ENCODE results near the gene NMNAT2. TPM values are rescaled to one million over a fixed set of nuclear protein-coding genes. Genes with fewer than 3 reads are reported as not detected.

Gene NMNAT2
- total RNA-seq, 1 donor from 2014 or later: 0.49 TPM

DNA sequence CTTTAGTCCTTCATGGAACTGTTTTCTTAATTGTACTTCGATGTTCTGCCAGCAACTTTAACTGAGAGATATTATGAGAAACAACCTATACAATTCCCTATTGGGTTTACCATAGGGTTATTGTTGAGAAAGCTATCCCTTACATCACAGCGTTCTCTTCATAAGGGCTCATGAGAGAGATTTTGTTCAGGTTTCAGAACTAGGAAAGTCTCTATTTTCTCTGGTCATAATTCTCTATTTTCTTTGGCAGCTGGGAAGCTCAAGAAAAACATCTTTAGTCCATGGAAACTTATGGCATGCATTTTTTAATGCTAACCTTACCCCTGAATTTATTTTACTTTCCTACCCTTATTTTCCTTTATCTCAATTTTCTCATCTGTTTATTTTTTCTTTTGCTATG is 38.2 kb downstream of the NMNAT2 start:
- no peak overlapping the region for H2AFZ ChIP-seq (replicated peaks)
- H3K4me3 Mint-ChIP-seq: no peak overlapping the region
- DNase-seq (ENCODE audit: low spot score): no peak
- no peaks in the 10 kb centered on the region for H3K36me3 ChIP-seq
- H3F3A ChIP-seq (ENCODE audit: low read depth): no peaks in the 10 kb centered on the region
- no peak overlapping the region for H3K27ac Mint-ChIP-seq
- peaks cover 2% of the 10 kb centered on the region for H3K27me3 Mint-ChIP-seq (ENCODE audit: insufficient read depth, low read depth)
- H3K4me2 ChIP-seq: no peak overlapping the region
- H3K9me3 ChIP-seq (ENCODE audit: low read depth): no peaks in the 10 kb centered on the region
- no peaks in the 10 kb centered on the region for H3K9me3 Mint-ChIP-seq
- H3K27me3 ChIP-seq: no peaks in the 10 kb centered on the region
- no peaks in the 10 kb centered on the region for H3K4me1 Mint-ChIP-seq
- TF ChIP-seq EZH2phosphoT487 (IDR thresholded peaks at IDR 0.05) (no peak), EZH2 (IDR thresholded peaks at IDR 0.05) (no peak)
- TF ChIP-seq, protein P1, sequence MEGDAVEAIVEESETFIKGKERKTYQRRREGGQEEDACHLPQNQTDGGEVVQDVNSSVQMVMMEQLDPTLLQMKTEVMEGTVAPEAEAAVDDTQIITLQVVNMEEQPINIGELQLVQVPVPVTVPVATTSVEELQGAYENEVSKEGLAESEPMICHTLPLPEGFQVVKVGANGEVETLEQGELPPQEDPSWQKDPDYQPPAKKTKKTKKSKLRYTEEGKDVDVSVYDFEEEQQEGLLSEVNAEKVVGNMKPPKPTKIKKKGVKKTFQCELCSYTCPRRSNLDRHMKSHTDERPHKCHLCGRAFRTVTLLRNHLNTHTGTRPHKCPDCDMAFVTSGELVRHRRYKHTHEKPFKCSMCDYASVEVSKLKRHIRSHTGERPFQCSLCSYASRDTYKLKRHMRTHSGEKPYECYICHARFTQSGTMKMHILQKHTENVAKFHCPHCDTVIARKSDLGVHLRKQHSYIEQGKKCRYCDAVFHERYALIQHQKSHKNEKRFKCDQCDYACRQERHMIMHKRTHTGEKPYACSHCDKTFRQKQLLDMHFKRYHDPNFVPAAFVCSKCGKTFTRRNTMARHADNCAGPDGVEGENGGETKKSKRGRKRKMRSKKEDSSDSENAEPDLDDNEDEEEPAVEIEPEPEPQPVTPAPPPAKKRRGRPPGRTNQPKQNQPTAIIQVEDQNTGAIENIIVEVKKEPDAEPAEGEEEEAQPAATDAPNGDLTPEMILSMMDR (IDR thresholded peaks at IDR 0.05): no peak
- H3K4me3 ChIP-seq: no peak overlapping the region
- H4K20me1 ChIP-seq (ENCODE audit: low read depth): no peaks in the 10 kb centered on the region
- no peaks in the 10 kb centered on the region for H3K36me3 Mint-ChIP-seq
- no peaks in the 10 kb centered on the region for H3K79me2 ChIP-seq (ENCODE audit: low read depth)
- no peaks in the 10 kb centered on the region for H3K4me1 ChIP-seq
- no peak overlapping the region for H3K27ac ChIP-seq
- H3K9ac ChIP-seq: no peak overlapping the region

DNA sequence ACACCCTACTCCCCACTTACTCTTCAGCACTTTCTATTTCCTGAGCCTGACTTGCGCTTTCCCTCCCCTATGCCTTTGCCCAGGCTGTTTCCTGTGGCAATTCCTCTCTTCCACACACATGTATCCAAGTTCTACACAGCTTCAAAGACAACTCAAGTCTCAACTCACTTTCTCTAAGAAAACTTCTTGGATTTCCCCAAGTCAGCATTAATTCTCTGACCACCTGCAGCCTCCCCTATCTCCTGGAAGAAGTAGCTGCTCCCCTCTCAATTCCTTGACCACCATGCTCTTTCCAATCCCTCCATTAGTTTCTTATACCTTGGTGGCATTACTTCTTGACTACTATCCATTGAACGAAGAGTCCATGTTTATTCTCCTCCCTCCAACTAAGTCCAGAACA is 42.8 kb downstream of the NMNAT2 start:
- H2AFZ ChIP-seq (replicated peaks): no peak overlapping the region
- no peaks in the 10 kb centered on the region for H4K20me1 ChIP-seq (ENCODE audit: low read depth)
- Mint-ChIP-seq H3K36me3 (no peaks in the 10 kb centered on the region), H3K27me3 (ENCODE audit: insufficient read depth, low read depth) (peaks cover 3% of the 10 kb centered on the region), H3K9me3 (no peaks in the 10 kb centered on the region), H3K27ac (no peak overlapping the region), H3K4me1 (peaks cover 10% of the 10 kb centered on the region), H3K4me3 (no peak overlapping the region)
- no peak overlapping the region for H3K27ac ChIP-seq
- H3K9me3 ChIP-seq (ENCODE audit: low read depth): no peaks in the 10 kb centered on the region
- H3K4me1 ChIP-seq: no peaks in the 10 kb centered on the region
- TF ChIP-seq EZH2phosphoT487 (IDR thresholded peaks at IDR 0.05) (no peak), EZH2 (IDR thresholded peaks at IDR 0.05) (no peak)
- TF ChIP-seq, protein P1 (IDR thresholded peaks at IDR 0.05): no peak
- H3F3A ChIP-seq (ENCODE audit: low read depth): no peaks in the 10 kb centered on the region
- DNase-seq (ENCODE audit: low spot score): no peak
- no peaks in the 10 kb centered on the region for H3K79me2 ChIP-seq (ENCODE audit: low read depth)
- H3K4me3 ChIP-seq: no peak overlapping the region
- H3K9ac ChIP-seq: no peak overlapping the region
- H3K36me3 ChIP-seq: no peaks in the 10 kb centered on the region
- H3K27me3 ChIP-seq: no peaks in the 10 kb centered on the region
- H3K4me2 ChIP-seq: no peak overlapping the region

DNA sequence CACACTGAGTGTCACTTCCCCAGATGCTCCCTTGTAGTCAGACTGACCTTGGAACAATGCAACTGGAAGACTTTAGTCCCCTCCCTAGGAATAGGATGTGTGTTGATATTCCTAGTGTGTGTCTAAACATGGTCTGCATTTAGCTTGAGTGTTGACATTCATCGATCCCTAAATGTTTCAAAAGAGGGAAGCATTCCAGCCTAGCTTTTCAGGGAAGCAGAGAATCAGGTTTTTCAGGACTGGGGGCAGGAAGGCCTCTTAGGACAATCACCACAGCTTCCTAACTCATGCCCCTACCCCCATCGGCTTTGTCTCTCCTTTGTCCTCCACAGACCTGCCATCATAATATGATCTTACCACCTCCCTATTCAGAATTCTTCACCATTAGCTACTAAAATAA is 43.4 kb downstream of the NMNAT2 start:
- no peak overlapping the region for H3K4me2 ChIP-seq
- Mint-ChIP-seq H3K9me3 (no peaks in the 10 kb centered on the region), H3K36me3 (no peaks in the 10 kb centered on the region), H3K4me1 (peaks cover 14% of the 10 kb centered on the region), H3K27ac (no peak overlapping the region), H3K27me3 (ENCODE audit: insufficient read depth, low read depth) (peaks cover 3% of the 10 kb centered on the region), H3K4me3 (no peak overlapping the region)
- no peaks in the 10 kb centered on the region for H3K79me2 ChIP-seq (ENCODE audit: low read depth)
- no peaks in the 10 kb centered on the region for H3K4me1 ChIP-seq
- H3K27me3 ChIP-seq: no peaks in the 10 kb centered on the region
- H2AFZ ChIP-seq (replicated peaks): no peak overlapping the region
- H4K20me1 ChIP-seq (ENCODE audit: low read depth): no peaks in the 10 kb centered on the region
- H3F3A ChIP-seq (ENCODE audit: low read depth): no peaks in the 10 kb centered on the region
- DNase-seq (ENCODE audit: low spot score): no peak
- no peak overlapping the region for H3K27ac ChIP-seq
- TF ChIP-seq EZH2 (IDR thresholded peaks at IDR 0.05) (no peak), EZH2phosphoT487 (IDR thresholded peaks at IDR 0.05) (no peak)
- TF ChIP-seq, protein P1 (IDR thresholded peaks at IDR 0.05): no peak
- no peaks in the 10 kb centered on the region for H3K36me3 ChIP-seq
- H3K9ac ChIP-seq: no peak overlapping the region
- no peaks in the 10 kb centered on the region for H3K9me3 ChIP-seq (ENCODE audit: low read depth)
- no peak overlapping the region for H3K4me3 ChIP-seq
